ENCODE results near the gene RSRC1. TPM values are rescaled to one million over a fixed set of nuclear protein-coding genes. Genes with fewer than 3 reads are reported as not detected.

The RSRC1 gene
- polyA plus RNA-seq, 1 donor (not counting 4 experiments of a cell fraction or from before 2014, with no cell fraction given), result 11.1 TPM

DNA sequence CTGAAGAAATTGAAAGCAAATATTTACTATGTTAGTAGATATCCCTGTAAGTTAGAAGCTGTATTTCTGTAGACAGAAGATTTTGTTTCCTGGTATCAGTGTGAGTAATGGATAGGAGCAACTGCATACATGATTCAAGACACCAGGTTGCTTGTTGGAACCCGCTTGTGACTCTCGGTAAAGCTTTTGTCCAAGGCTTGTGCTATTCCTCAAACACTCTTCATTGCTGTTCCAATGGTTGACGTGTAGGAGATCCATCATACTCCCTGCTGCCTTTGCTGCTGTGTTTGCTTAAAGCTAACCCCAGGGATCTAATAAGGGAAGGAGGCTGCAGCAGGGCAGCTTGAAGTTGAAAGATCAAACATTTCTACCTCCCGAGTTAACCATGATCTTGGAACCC lies 160.1 kb downstream of the RSRC1 start:
- peak; percentile 91 for FAIRE-seq
- dilution Hi-C loops (cut with MboI; ENCODE audit: extremely low pct_ligation_motif_present, low sequenced_read_pairs), result no loop called here

GRCh38 chr3:158272081-158272480 lies 162.2 kb downstream of the RSRC1 start:
- TF ChIP-seq EZH2 (IDR thresholded peaks at IDR 0.05; ENCODE audit: low read length) (no peak), CTCF (optimal IDR thresholded peaks at IDR 0.05 in 1 of 3, IDR thresholded peaks at IDR 0.05 in 1 of 3, conservative IDR thresholded peaks at IDR 0.05 in 1 of 3; ENCODE audit: extremely low read depth in 1 of 3, insufficient read depth in 2 of 3, low read length in 3 of 3) (no peak)
- dilution Hi-C loops (cut with MboI; ENCODE audit: extremely low pct_ligation_motif_present, low sequenced_read_pairs), result no loop called here
- DNase-seq (ENCODE audit: low read depth, low spot score), result no peak
- Histone ChIP-seq H3K27ac (ENCODE audit: control insufficient read depth, insufficient read depth, low read length) (no peak overlapping the region), H4K20me1 (ENCODE audit: control insufficient read depth, extremely low read depth, insufficient read depth, low read length) (no peaks in the 10 kb centered on the region), H3K79me2 (ENCODE audit: control insufficient read depth, insufficient read depth, low read length) (no peaks in the 10 kb centered on the region), H3K27me3 (ENCODE audit: control insufficient read depth, extremely low read depth, insufficient read depth, low read length) (no peaks in the 10 kb centered on the region), H3K4me1 (ENCODE audit: control insufficient read depth, extremely low read depth, insufficient read depth, low read length) (peaks cover 7% of the 10 kb centered on the region), H2AFZ (ENCODE audit: control insufficient read depth, low read length) (no peak overlapping the region), H3K36me3 (ENCODE audit: control insufficient read depth in 2 of 2, extremely low read depth in 1 of 2, insufficient read depth in 2 of 2, low read length in 2 of 2) (no peaks in the 10 kb centered on the region), H3K9me3 (ENCODE audit: control insufficient read depth, low read depth, low read length) (no peaks in the 10 kb centered on the region), H3K4me3 (ENCODE audit: control insufficient read depth in 2 of 3, extremely low read depth in 1 of 3, insufficient read depth in 2 of 3, low read depth in 1 of 3, low read length in 3 of 3) (no peak overlapping the region), H3K4me2 (ENCODE audit: control insufficient read depth, extremely low read depth, insufficient read depth, low read depth, low read length) (no peak overlapping the region), H3K9me1 (ENCODE audit: control insufficient read depth, extremely low read depth, insufficient read depth, low read length) (no peaks in the 10 kb centered on the region), H3K9ac (ENCODE audit: control insufficient read depth, extremely low read depth, insufficient read depth, low read length) (no peak overlapping the region)
- no peak for FAIRE-seq

More for the DNA sequence above, 160.1 kb downstream of the RSRC1 start:
- Histone ChIP-seq H3K36me3 (ENCODE audit: control insufficient read depth in 2 of 2, extremely low read depth in 1 of 2, insufficient read depth in 2 of 2, low read length in 2 of 2) (no peaks in the 10 kb centered on the region), H4K20me1 (ENCODE audit: control insufficient read depth, extremely low read depth, insufficient read depth, low read length) (no peaks in the 10 kb centered on the region), H3K9me1 (ENCODE audit: control insufficient read depth, extremely low read depth, insufficient read depth, low read length) (no peaks in the 10 kb centered on the region), H3K9me3 (ENCODE audit: control insufficient read depth, low read depth, low read length) (peaks cover 1% of the 10 kb centered on the region), H3K4me1 (ENCODE audit: control insufficient read depth, extremely low read depth, insufficient read depth, low read length) (peaks cover 7% of the 10 kb centered on the region), H3K9ac (ENCODE audit: control insufficient read depth, extremely low read depth, insufficient read depth, low read length) (no peak overlapping the region), H3K4me3 (ENCODE audit: control insufficient read depth in 2 of 3, extremely low read depth in 1 of 3, insufficient read depth in 2 of 3, low read depth in 1 of 3, low read length in 3 of 3) (no peak overlapping the region), H2AFZ (ENCODE audit: control insufficient read depth, low read length) (peak overlapping the region; percentile 41), H3K27me3 (ENCODE audit: control insufficient read depth, extremely low read depth, insufficient read depth, low read length) (no peaks in the 10 kb centered on the region), H3K27ac (ENCODE audit: control insufficient read depth, insufficient read depth, low read length) (peak overlapping the region; percentile 44), H3K79me2 (ENCODE audit: control insufficient read depth, insufficient read depth, low read length) (no peaks in the 10 kb centered on the region), H3K4me2 (ENCODE audit: control insufficient read depth, extremely low read depth, insufficient read depth, low read depth, low read length) (peak overlapping the region; percentile 59)
- no peak for TF ChIP-seq EZH2 (IDR thresholded peaks at IDR 0.05; ENCODE audit: low read length)
- TF ChIP-seq CTCF (optimal IDR thresholded peaks at IDR 0.05 in 1 of 3, IDR thresholded peaks at IDR 0.05 in 1 of 3, conservative IDR thresholded peaks at IDR 0.05 in 1 of 3; ENCODE audit: extremely low read depth in 1 of 3, insufficient read depth in 2 of 3, low read length in 3 of 3), result no peak
- no peak for DNase-seq (ENCODE audit: low read depth, low spot score)

Data from keratinocyte (primary cell).